ENCODE data around the gene GRK1.

- TF ChIP-seq CTCF (IDR thresholded peaks at IDR 0.05) = no peak
- TF ChIP-seq ZFX (IDR thresholded peaks at IDR 0.05; ENCODE audit: borderline replicate concordance) = no peak
Observed at GRCh38 chr13:113735750-113736149, 68.7 kb downstream of the GRK1 start.

Data from 22Rv1 (cell line).